Effector memory CD4-positive, alpha-beta T cell (primary cell): ENCODE results near the gene ENTPD7.

Experiments
- DNase-seq, 3 donors: peaks; one replicate each; pipeline ENCODE4 v3.0.0-alpha.2; 2020
- H3K27ac ChIP-seq: 2 replicates; pipeline ENCODE4 v1.7.0; 2013; ENCODE audit warnings: mild to moderate bottlenecking, low read length, moderate library complexity; ENCODE audit not compliant: insufficient read depth, poor library complexity, severe bottlenecking
- H3K27me3 ChIP-seq: replicated peaks from 2 replicates; pipeline ENCODE4 v1.7.0; 2013; ENCODE audit warnings: mild to moderate bottlenecking, low read length; ENCODE audit not compliant: insufficient read depth, control insufficient read depth, poor library complexity, severe bottlenecking
- H3K36me3 ChIP-seq: 2 replicates; pipeline ENCODE4 v1.7.0; 2013; ENCODE audit warnings: mild to moderate bottlenecking, low read length, moderate library complexity; ENCODE audit not compliant: control insufficient read depth, insufficient read depth
- H3K4me1 ChIP-seq: 2 replicates; pipeline ENCODE4 v1.7.0; 2013; ENCODE audit warnings: low read length, mild to moderate bottlenecking; ENCODE audit not compliant: control insufficient read depth, insufficient read depth, poor library complexity, severe bottlenecking
- H3K4me3 ChIP-seq: 2 replicates; pipeline ENCODE4 v1.7.0; 2013; ENCODE audit warnings: low read length, low read depth, mild to moderate bottlenecking; ENCODE audit not compliant: insufficient read depth, poor library complexity, severe bottlenecking
- H3K9me3 ChIP-seq: 2 replicates; pipeline ENCODE4 v1.7.0; 2013; ENCODE audit warnings: mild to moderate bottlenecking, low read length, moderate library complexity; ENCODE audit not compliant: control insufficient read depth

The ENTPD7 gene

GRCh38 chr10:99665304-99665703 is 6.0 kb downstream of the ENTPD7 start:
- H3K27me3 ChIP-seq, result no peaks in the 10 kb centered on the region
- H3K4me1 ChIP-seq, result no peaks in the 10 kb centered on the region
- no peak overlapping the region for H3K4me3 ChIP-seq
- no peak for DNase-seq
- H3K9me3 ChIP-seq, result no peaks in the 10 kb centered on the region
- no peaks in the 10 kb centered on the region for H3K36me3 ChIP-seq
- H3K27ac ChIP-seq, result no peak overlapping the region

GRCh38 chr10:99667108-99667751 is 7.9 kb downstream of the ENTPD7 start:
- no peaks in the 10 kb centered on the region for H3K4me1 ChIP-seq
- no peaks in the 10 kb centered on the region for H3K9me3 ChIP-seq
- no peak for DNase-seq
- H3K27me3 ChIP-seq, result no peaks in the 10 kb centered on the region
- no peak overlapping the region for H3K4me3 ChIP-seq
- no peaks in the 10 kb centered on the region for H3K36me3 ChIP-seq
- no peak overlapping the region for H3K27ac ChIP-seq

GRCh38 chr10:99671386-99671785 is 12.1 kb downstream of the ENTPD7 start:
- Histone ChIP-seq H3K27ac (no peak overlapping the region), H3K36me3 (no peaks in the 10 kb centered on the region), H3K9me3 (no peaks in the 10 kb centered on the region), H3K4me3 (no peak overlapping the region), H3K27me3 (no peaks in the 10 kb centered on the region), H3K4me1 (no peaks in the 10 kb centered on the region)
- no peak for DNase-seq

DNA sequence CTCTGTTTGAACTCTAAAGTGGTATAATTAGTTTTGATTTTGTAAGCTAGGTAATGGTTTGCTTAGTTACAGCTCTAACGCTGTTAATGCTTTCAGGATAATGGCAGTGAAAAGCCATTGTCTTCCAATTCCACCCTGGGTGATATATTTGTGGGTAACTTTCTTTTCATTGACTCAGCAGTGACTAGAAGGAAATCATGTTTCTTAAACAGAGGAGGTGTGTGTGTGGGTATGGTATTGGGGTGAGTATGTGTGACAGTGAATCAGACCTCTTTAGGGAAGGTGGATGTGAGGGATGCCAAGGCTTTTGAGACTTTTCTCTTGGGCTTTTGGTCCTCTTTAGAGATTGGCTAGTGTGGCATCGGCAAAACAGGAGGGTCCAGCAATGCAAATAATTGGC is 13.6 kb downstream of the ENTPD7 start:
- Histone ChIP-seq H3K4me1 (no peaks in the 10 kb centered on the region), H3K27ac (no peak overlapping the region), H3K4me3 (no peak overlapping the region), H3K36me3 (no peaks in the 10 kb centered on the region), H3K27me3 (no peaks in the 10 kb centered on the region), H3K9me3 (no peaks in the 10 kb centered on the region)
- DNase-seq, result no peak

GRCh38 chr10:99673492-99673891 is 14.2 kb downstream of the ENTPD7 start:
- Histone ChIP-seq H3K9me3 (no peaks in the 10 kb centered on the region), H3K27me3 (no peaks in the 10 kb centered on the region), H3K4me1 (no peaks in the 10 kb centered on the region), H3K4me3 (no peak overlapping the region), H3K27ac (no peak overlapping the region), H3K36me3 (no peaks in the 10 kb centered on the region)
- DNase-seq, result no peak

- H3K27ac ChIP-seq, result no peak overlapping the region
- peaks cover 4% of the 10 kb centered on the region for H3K36me3 ChIP-seq
- no peaks in the 10 kb centered on the region for H3K9me3 ChIP-seq
- no peaks in the 10 kb centered on the region for H3K27me3 ChIP-seq
- no peaks in the 10 kb centered on the region for H3K4me1 ChIP-seq
- no peak overlapping the region for H3K4me3 ChIP-seq
- DNase-seq, result no peak
These were observed 15.5 kb downstream of the ENTPD7 start for GRCh38 chr10:99674762-99675161.

GRCh38 chr10:99676426-99676825 is 17.1 kb downstream of the ENTPD7 start:
- DNase-seq, result no peak
- no peak overlapping the region for H3K4me3 ChIP-seq
- no peak overlapping the region for H3K27ac ChIP-seq
- no peaks in the 10 kb centered on the region for H3K9me3 ChIP-seq
- H3K4me1 ChIP-seq, result no peaks in the 10 kb centered on the region
- H3K27me3 ChIP-seq, result no peaks in the 10 kb centered on the region
- peaks cover 9% of the 10 kb centered on the region for H3K36me3 ChIP-seq

- H3K9me3 ChIP-seq, result no peaks in the 10 kb centered on the region
- H3K4me3 ChIP-seq, result no peak overlapping the region
- H3K36me3 ChIP-seq, result peaks cover 9% of the 10 kb centered on the region
- no peak overlapping the region for H3K27ac ChIP-seq
- no peaks in the 10 kb centered on the region for H3K4me1 ChIP-seq
- no peak for DNase-seq
- H3K27me3 ChIP-seq, result no peaks in the 10 kb centered on the region
These were observed 17.6 kb downstream of the ENTPD7 start for GRCh38 chr10:99676895-99677294.

GRCh38 chr10:99678921-99679320 is 19.6 kb downstream of the ENTPD7 start:
- no peaks in the 10 kb centered on the region for H3K9me3 ChIP-seq
- no peak for DNase-seq
- H3K4me3 ChIP-seq, result no peak overlapping the region
- H3K36me3 ChIP-seq, result peaks cover 9% of the 10 kb centered on the region
- no peak overlapping the region for H3K27ac ChIP-seq
- no peaks in the 10 kb centered on the region for H3K27me3 ChIP-seq
- H3K4me1 ChIP-seq, result no peaks in the 10 kb centered on the region

DNA sequence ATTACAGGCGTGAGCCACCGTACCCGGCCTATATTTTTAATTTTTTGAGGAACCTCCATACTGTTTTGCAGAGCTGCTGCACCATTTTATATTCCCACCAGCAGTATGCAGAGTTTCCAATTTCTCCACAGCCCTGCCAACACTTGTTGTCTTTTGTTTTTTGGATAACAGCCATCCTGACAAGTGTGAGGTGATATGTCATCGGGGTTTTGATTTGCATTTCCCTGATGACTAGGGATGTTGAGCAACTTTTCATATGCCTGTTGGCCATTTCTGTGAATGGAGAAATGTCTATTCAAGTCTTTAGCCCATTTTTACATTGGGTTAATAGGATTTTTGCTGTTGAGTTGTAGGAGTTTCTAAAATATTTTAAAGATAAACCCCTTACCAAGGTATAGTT is 22.2 kb downstream of the ENTPD7 start:
- H3K9me3 ChIP-seq, result no peaks in the 10 kb centered on the region
- no peak for DNase-seq
- no peak overlapping the region for H3K4me3 ChIP-seq
- no peaks in the 10 kb centered on the region for H3K4me1 ChIP-seq
- H3K36me3 ChIP-seq, result peaks cover 9% of the 10 kb centered on the region
- no peaks in the 10 kb centered on the region for H3K27me3 ChIP-seq
- H3K27ac ChIP-seq, result no peak overlapping the region
